Esophagus muscularis mucosa (tissue), 4 donors: ENCODE results near the gene CMYA5.

ENCODE experiments used
- EP300 ChIP-seq: sonication (generic); formaldehyde crosslinking; IDR thresholded peaks from one replicate; pipeline ENCODE4 v1.6.1; 2017; ENCODE audit warnings: antibody characterized with exemption
- POLR2A ChIP-seq: fragments of 450-650 bp; IDR thresholded peaks from one replicate; pipeline ENCODE4 v1.6.1; 2017; ENCODE audit warnings: antibody characterized with exemption, moderate library complexity, mild to moderate bottlenecking, low read depth
- POLR2AphosphoS5 ChIP-seq, 2 donors: sonication (generic); formaldehyde crosslinking; IDR thresholded peaks; one replicate each; pipeline ENCODE4 v1.6.1; 2017; ENCODE audit warnings: antibody characterized with exemption in 2 of 2
- TF ChIP-seq, protein P1 (sequence below), 3 experiments: fragments of 200-600 bp in 2 of 3; fragments of 450-650 bp in 1 of 3; sonication (generic) in 2 of 3; IDR thresholded peaks; one replicate each; pipeline ENCODE4 v1.5.1; 2017 to 2019; ENCODE audit warnings: antibody characterized with exemption in 3 of 3, mild to moderate bottlenecking in 2 of 3, moderate library complexity in 1 of 3

DNA sequence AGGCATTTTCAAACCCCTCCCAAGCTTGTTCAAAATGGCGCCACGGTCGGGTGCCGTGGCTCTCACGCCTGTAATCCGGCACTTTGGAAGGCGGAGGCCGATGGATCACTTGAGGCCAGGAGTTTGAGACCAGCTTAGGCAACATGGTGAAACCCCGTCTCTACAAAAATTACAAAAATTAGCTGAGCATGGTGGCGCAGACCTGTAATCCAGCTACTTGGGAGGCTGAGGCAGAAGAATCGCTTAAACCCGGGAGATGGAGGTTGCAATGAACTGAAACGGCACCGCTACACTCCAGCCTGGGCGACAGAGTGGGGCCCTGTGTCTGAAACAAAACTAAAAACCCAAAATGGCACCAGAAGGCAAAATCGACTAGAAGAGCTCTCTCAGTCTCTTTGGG lies 159.4 kb downstream of the CMYA5 start:
- no peak for TF ChIP-seq EP300
- TF ChIP-seq, protein P1, sequence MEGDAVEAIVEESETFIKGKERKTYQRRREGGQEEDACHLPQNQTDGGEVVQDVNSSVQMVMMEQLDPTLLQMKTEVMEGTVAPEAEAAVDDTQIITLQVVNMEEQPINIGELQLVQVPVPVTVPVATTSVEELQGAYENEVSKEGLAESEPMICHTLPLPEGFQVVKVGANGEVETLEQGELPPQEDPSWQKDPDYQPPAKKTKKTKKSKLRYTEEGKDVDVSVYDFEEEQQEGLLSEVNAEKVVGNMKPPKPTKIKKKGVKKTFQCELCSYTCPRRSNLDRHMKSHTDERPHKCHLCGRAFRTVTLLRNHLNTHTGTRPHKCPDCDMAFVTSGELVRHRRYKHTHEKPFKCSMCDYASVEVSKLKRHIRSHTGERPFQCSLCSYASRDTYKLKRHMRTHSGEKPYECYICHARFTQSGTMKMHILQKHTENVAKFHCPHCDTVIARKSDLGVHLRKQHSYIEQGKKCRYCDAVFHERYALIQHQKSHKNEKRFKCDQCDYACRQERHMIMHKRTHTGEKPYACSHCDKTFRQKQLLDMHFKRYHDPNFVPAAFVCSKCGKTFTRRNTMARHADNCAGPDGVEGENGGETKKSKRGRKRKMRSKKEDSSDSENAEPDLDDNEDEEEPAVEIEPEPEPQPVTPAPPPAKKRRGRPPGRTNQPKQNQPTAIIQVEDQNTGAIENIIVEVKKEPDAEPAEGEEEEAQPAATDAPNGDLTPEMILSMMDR (IDR thresholded peaks at IDR 0.05): no peak
- no peak for TF ChIP-seq POLR2AphosphoS5 (IDR thresholded peaks at IDR 0.05)
- no peak for TF ChIP-seq POLR2A
